Islet of Langerhans (tissue), 1 donor: Measurements from ENCODE around the gene TNP2.
"Not testable (repeated sequence)": the region's sequence is repeated elsewhere in the genome, so short reads cannot be mapped to it uniquely, and the experiment has no call there.

Source experiments
- FAIRE-seq: peaks from one replicate; lab custom pipeline; 2011; peaks lifted over from hg19 to GRCh38; lab: Jason Lieb, UNC

The TNP2 gene

GRCh38 chr16:11299865-11300559 lies 30.9 kb upstream of the TNP2 start:
- FAIRE-seq = no peak

- not testable (repeated sequence) for FAIRE-seq
Observed at GRCh38 chr16:11298950-11299547, 29.9 kb upstream of the TNP2 start.

GRCh38 chr16:11298143-11298900 lies 29.2 kb upstream of the TNP2 start:
- FAIRE-seq = no peak

GRCh38 chr16:11297492-11298142 lies 28.5 kb upstream of the TNP2 start:
- FAIRE-seq = no peak

- no peak for FAIRE-seq
Observed at GRCh38 chr16:11296706-11297491, 27.8 kb upstream of the TNP2 start.

- FAIRE-seq = no peak
Observed at GRCh38 chr16:11296351-11296705, 27.2 kb upstream of the TNP2 start.

GRCh38 chr16:11295672-11296071 lies 26.5 kb upstream of the TNP2 start:
- no peak for FAIRE-seq

- FAIRE-seq = no peak
Observed at GRCh38 chr16:11292076-11292748, 23.1 kb upstream of the TNP2 start.

- no peak for FAIRE-seq
Observed at GRCh38 chr16:11291091-11291703, 22.1 kb upstream of the TNP2 start.

GRCh38 chr16:11290102-11290893 lies 21.2 kb upstream of the TNP2 start:
- no peak for FAIRE-seq

- FAIRE-seq = not testable (repeated sequence)
Observed at GRCh38 chr16:11289696-11290095, 20.6 kb upstream of the TNP2 start.

GRCh38 chr16:11289202-11289601 lies 20.1 kb upstream of the TNP2 start:
- no peak for FAIRE-seq

GRCh38 chr16:11285842-11286241 lies 16.7 kb upstream of the TNP2 start:
- FAIRE-seq = no peak

- no peak for FAIRE-seq
Observed at GRCh38 chr16:11283820-11284248, 14.7 kb upstream of the TNP2 start.

- FAIRE-seq = no peak
Observed at GRCh38 chr16:11280616-11281522, 11.7 kb upstream of the TNP2 start, which contains the start of gene PRM1. Gene PRM1 (minus strand): TSS chr16:11281330. CDS start chr16:11281238, 92 bp downstream.

- FAIRE-seq = no peak
Observed at GRCh38 chr16:11278681-11279628, 9.8 kb upstream of the TNP2 start.

GRCh38 chr16:11277607-11278337 lies 8.6 kb upstream of the TNP2 start:
- FAIRE-seq = no peak
